CD4-positive, alpha-beta T cell treated with Interleukin-17A for 4 hours (primary cell): ENCODE data around the gene IER3IP1.
"Not testable (repeated sequence)": the region's sequence is repeated elsewhere in the genome, so short reads cannot be mapped to it uniquely, and the experiment has no call there.

Source experiments
- DNase-seq: peaks from one replicate; pipeline ENCODE4 v3.0.0-alpha.2; 2020; ENCODE audit warnings: mixed read lengths

IER3IP1 gene

DNA sequence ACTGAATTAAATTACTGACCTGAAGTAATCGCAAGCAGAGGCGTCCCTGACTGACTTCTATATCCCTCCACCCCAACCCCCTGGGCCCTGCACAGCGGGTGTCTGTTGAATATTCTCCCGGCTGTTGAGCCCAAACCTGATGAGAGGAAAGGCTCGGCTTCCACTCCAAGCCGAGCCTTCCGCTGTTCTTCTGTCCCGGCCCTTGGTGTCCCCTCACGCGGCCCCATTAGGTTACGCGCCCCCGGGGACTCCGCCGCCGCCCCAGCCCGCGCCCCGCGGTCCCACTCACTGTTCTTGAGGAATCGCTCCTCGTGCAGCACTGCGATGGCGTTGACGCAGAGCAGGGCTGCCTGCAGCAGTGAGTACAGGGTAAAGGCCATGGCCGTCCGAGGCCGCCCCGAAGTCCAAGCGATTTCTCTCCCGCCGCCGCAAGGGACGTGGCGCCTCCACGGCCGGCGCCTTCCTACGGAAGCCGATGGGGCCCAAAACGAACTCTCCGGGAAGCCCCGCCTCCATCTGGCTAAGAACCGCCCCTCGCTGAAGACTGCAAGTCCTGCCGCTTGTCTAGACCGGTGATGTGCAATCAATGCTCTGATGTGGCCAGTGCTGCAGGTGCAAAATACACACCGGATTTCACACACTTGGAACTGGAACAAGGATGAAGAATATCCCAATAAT, at the start of gene IER3IP1:
TSS of gene IER3IP1 (minus strand) at position 467 of the 678 bp plus-strand sequence. CDS start at position 380, 87 bp downstream.
- peak; percentile 92 for DNase-seq

DNA sequence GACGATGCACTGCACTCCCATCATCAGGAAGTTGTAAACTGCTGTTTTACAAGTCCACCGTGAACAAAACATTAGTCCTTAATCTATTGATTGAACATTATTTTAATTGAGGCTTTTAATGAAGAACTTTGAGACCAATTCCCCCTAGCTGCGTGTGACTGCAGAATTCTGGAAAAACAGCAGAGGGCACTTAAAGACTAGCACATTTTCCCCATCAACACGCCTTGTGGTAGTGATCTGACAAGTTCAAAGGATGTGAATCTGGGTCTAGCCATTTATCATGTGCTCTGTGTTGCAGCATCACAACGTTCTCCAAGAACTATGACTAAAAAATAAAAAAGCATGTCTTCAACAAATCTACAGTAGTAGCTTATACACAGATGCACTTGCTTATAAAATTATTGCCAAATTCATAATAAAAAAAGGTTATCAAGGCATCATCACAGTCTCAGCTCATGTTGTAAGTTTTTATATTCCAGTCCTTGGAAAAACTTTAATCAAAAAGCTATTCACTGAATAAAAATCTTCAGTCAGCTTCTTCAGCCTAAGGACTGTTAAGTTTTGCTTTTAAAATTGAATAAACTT, 39.5 kb upstream of the IER3IP1 start:
- DNase-seq = peak; percentile 3

GRCh38 chr18:47209171-47209570, 33.0 kb upstream of the IER3IP1 start:
- no peak for DNase-seq

DNA sequence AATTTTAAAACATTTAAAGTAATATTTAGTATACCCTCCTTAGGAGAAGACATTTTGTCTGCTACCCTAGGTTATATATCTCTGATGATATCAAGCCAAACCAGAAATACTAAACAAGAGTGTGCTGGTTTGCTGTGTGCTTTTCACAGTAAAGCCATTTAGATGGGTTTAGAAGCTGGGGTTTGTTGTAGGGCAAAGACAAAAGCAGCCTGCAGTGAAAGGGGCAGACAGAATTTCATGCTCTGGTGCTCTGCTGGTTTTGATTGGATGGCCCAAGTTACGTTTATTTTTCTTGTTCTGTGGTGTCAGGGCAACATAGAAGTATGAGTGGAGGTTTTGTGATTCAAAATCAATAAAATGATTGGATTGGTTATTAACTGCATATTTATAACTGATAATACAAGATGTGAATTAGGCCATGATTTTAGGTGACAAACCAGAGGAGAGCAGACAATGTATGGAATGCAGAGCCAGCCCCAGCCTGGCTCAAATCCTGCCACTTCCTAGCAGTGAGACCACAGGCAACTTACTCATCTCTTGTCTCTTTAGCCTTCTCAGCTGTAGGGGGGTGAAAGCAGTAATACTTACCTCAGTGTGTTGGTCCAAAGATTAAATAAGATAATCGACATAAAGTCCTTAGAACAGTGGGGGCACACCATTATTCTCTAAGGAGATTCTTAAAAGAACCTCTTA, 30.9 kb upstream of the IER3IP1 start:
- DNase-seq = no peak

- DNase-seq = peak; percentile 56
These were observed 28.9 kb upstream of the IER3IP1 start for GRCh38 chr18:47204908-47205522.

- no peak for DNase-seq
These were observed 27.7 kb upstream of the IER3IP1 start for GRCh38 chr18:47203626-47204464.

DNA sequence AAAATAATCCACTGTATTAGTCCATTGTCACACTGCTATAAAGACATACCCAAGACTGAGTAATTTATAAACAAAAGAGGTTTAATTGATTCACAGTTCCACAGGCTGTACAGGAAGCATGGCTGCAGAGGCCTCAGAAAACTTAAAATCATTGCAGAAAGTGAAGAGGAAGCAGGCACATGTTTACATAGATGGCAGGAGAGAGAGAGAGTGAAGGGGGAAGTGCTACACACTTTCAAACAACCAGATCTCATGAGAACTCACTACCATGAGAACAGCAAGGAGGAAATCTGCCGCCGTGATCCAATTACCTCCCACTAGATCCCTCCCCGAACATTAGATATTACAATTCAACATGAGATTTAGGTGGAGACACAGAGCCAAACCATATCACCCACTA, 19.8 kb upstream of the IER3IP1 start:
- DNase-seq = not testable (repeated sequence)

DNA sequence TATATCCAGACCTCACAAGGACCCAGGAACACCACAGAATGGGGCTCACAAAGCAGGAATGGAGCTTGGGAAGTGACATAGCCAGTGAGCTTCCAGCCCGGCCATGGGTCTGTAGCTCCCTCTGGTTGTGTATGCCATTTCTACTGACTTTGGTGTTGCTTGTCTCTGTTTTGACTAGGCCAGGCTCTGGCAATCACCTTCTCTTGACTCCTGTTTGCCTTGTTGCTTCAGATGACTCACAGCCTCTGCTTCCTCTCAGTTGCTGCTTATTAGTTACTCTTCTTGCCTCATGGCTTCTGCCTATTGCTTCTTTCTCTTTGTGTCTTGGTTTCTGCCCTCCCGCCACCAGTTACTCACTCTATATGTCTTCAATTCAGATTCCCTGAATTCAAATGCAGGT, 15.8 kb upstream of the IER3IP1 start:
- DNase-seq = no peak

DNA sequence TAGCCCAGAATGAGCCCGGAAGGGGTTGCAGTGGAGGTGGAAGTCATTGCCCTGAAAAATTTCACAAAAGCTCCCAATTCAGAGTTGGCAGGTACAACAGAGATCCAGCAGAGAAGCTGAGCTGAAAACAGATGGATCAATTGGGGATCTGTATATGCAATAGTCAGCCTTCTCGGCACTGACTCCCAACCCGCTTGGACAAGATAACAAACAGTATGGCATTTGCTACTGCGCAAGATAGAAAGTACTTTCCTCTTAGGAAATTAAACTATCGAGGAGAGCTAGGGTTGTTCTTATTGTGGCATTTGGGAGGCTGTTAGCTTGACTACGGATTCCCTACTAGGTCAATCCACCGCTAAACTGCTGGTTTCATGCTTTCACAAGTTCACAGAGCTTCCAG, 11.6 kb upstream of the IER3IP1 start:
- no peak for DNase-seq

DNA sequence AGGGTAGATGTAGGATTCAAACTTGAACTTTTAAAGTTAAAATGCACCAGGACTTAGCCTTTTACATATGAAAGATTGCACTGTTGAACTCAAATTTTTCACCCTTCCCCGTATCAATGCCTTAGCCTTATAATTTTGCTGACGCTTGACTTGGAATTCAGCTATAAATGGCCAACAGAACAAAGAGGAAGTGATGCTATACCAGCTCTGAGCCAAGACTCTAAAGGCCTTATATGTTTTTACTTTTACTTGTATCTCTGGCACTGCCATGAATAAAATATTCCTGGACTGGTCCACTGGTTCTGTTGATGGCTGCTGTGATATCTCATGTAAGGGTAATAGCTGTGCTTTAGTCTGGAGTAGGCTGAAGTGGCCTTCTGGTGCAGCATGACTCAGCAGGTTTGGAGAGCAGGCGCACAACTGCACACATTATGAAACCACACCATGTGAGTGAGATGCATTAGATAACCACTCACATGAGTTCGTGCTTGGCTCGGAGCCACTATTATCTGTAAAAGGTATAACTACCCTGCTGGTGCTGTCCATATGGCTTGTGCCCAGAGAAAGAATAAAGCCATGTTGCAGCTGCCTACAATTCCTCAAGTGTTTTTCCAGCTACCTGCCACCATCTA, 8.4 kb upstream of the IER3IP1 start:
- DNase-seq = no peak

GRCh38 chr18:47182156-47182555, 6.0 kb upstream of the IER3IP1 start:
- not testable (repeated sequence) for DNase-seq

GRCh38 chr18:47180765-47181164, 4.6 kb upstream of the IER3IP1 start:
- no peak for DNase-seq

GRCh38 chr18:47179520-47179919, 3.4 kb upstream of the IER3IP1 start:
- no peak for DNase-seq

DNA sequence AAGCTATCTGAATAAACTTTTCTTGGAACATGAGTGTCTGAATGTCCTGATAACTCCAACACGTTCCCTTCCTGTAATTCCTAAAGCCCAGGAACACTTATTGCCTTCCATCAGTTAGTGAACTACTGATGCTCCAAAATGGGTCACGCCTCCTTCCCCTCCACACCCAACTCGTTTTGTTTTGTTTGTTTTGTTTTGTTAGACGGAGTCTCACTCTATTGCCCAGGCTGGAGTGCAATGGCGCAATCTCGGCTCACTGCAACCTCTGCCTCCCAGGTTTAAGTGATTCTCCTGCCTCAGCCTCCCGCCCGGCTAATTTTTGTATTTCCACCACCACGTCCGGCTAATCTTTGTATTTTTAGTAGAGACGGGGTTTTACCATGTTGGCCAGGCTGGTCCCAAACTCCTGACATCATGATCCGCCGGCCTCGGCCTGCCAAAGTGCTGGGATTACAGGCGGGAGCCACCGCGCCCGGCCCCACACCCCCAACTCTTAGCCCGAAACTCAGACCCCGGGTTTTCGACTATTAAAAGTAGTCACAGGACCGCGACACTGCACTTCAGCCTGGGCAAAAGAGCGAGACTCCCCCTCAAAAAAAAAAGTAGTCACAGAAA, 774 bp downstream of the IER3IP1 start:
- no peak for DNase-seq

- DNase-seq = no peak
These were observed 1.5 kb downstream of the IER3IP1 start for GRCh38 chr18:47174545-47175116.

DNA sequence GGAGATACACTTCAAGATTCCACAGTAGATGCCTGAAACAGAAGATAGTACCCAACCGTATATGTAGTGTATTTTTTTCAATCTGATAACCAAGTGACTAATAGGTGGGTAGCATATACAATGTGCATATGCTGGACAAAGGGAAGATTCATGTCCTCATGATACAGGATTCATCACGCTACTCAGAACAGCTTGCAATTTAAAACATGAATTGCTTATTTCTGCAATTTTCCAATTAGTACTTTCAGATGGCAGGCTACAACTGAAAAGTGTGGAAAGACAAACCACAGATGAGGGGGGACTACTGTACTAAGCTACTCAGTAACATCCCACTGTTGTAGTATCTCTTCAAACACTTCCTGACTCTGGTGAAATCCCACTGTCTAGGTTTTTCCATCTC, 3.7 kb downstream of the IER3IP1 start:
- no peak for DNase-seq

DNA sequence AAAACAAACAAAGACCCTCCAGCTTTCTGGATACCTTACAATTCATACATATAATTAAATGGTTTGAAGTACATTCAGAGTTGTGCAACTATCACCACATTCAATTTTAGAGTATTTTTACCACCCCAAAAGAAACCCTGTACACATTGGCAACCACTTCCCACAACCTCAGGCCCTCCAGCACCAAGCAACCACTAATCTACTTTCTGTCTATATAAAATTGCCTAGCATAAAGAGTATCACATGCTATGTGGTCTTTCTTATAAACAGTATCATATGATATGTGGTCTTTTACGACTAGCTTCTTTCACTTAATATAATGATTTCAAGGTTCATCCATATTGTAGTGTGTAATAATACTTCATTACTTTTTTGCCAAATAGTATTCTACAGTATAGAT, 7.3 kb downstream of the IER3IP1 start:
- no peak for DNase-seq

GRCh38 chr18:47168509-47168908, 7.7 kb downstream of the IER3IP1 start:
- DNase-seq = no peak

- no peak for DNase-seq
These were observed 9.9 kb downstream of the IER3IP1 start for GRCh38 chr18:47166294-47166693.

- no peak for DNase-seq
These were observed 12.9 kb downstream of the IER3IP1 start for GRCh38 chr18:47163241-47163640.

- DNase-seq = no peak
These were observed 15.9 kb downstream of the IER3IP1 start for GRCh38 chr18:47160256-47160655.
